ENCODE data around the gene DYNC1LI2.
A peak's percentile ranks its signal among the peaks of the same experiment; 100 is the strongest.

DYNC1LI2 gene

DNA sequence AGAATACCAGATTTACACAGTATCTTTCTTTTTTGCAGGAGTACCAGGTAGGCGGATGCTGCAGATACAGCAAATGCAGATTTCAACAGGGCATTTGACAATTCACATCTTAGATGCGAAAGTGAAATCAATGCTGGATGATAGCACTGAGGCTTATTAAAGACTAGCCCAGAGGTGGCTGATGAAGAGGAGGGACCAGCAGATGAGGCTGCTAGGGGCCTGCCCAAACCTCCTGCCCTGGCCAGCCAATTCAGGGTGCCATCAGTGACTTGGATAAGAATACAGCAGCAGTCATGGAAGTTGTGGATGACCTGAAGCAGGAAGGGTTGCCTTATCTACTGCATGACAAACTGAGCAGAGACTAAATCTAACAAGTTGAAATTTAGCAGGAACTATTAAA is 1.5 kb upstream of the DYNC1LI2 start:
- DNase-seq (ENCODE audit: low read depth) = no peak
- TF ChIP-seq, protein P1, sequence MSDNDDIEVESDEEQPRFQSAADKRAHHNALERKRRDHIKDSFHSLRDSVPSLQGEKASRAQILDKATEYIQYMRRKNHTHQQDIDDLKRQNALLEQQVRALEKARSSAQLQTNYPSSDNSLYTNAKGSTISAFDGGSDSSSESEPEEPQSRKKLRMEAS (IDR thresholded peaks at IDR 0.05; ENCODE audit: low read depth, low read length) = no peak
- TF ChIP-seq MYC (IDR thresholded peaks at IDR 0.05; ENCODE audit: low read depth, low read length) (no peak), POLR2A (IDR thresholded peaks at IDR 0.05; ENCODE audit: extremely low read depth, insufficient read length) (no peak)
- TF ChIP-seq, protein P2, sequence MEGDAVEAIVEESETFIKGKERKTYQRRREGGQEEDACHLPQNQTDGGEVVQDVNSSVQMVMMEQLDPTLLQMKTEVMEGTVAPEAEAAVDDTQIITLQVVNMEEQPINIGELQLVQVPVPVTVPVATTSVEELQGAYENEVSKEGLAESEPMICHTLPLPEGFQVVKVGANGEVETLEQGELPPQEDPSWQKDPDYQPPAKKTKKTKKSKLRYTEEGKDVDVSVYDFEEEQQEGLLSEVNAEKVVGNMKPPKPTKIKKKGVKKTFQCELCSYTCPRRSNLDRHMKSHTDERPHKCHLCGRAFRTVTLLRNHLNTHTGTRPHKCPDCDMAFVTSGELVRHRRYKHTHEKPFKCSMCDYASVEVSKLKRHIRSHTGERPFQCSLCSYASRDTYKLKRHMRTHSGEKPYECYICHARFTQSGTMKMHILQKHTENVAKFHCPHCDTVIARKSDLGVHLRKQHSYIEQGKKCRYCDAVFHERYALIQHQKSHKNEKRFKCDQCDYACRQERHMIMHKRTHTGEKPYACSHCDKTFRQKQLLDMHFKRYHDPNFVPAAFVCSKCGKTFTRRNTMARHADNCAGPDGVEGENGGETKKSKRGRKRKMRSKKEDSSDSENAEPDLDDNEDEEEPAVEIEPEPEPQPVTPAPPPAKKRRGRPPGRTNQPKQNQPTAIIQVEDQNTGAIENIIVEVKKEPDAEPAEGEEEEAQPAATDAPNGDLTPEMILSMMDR (IDR thresholded peaks at IDR 0.05; ENCODE audit: low read depth, low read length) = no peak
- no peak overlapping the region for H3K4me3 ChIP-seq (ENCODE audit: low read depth, low read length)

DNA sequence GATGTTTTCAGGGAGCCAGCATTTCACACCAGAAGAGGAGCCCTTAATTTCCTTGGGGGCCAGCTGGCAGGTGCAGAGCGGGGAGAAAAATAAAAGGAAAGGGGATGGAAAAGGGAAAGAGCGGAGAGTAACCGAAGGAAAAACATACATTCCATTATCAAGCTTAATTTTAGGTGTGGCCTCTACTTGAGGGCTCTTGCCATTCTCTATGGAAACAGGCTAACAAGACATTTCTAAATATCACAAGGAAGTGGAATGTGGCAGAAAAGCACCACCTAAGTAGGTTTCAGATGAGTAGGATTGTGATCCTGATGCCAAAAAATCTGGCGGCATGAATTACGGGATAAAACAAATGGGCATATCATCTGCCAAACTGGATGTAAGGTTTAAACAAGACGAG is 970 bp upstream of the DYNC1LI2 start:
- TF ChIP-seq, protein P2 (IDR thresholded peaks at IDR 0.05; ENCODE audit: low read depth, low read length) = no peak
- TF ChIP-seq, protein P1 (IDR thresholded peaks at IDR 0.05; ENCODE audit: low read depth, low read length) = no peak
- no peak for DNase-seq (ENCODE audit: low read depth)
- no peak overlapping the region for H3K4me3 ChIP-seq (ENCODE audit: low read depth, low read length)

DNA sequence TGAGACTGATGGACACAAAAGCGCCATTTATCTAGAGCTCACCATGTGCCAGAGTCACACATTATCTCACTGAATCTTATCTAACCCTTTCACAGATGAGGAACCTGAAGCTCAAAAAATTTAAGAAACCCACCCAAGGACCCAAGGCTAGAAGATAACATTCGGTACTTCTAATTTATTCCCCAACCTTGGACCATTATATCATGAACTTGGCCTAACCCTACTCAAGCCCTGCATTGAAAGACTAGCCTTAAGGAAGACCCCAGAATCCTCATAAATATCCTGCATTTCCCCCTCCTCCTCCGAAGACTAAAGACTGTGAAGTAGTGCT is 548 bp upstream of the DYNC1LI2 start:
- peak overlapping the region; percentile 42 for H3K4me3 ChIP-seq (ENCODE audit: low read depth, low read length)
- TF ChIP-seq MYC (IDR thresholded peaks at IDR 0.05; ENCODE audit: low read depth, low read length) = no peak
- no peak for DNase-seq (ENCODE audit: low read depth)

DNA sequence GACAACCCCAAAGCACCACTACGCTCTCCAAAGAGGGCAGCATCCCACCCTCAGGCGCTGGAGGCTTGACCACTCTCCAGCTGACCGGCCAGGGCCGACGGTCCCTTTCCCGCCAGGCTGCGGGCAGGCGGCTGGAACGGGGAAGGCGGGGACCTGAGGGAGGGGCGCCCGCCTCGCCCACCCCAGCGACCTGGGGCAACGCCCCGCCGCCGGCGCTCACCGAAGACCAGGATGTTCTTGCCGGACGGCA is 431 bp downstream of the DYNC1LI2 start:
- H3K4me3 ChIP-seq (ENCODE audit: low read depth, low read length) = peak overlapping the region; percentile 93
- peak; percentile 44 for DNase-seq (ENCODE audit: low read depth)
- TF ChIP-seq, protein P1 (IDR thresholded peaks at IDR 0.05; ENCODE audit: low read depth, low read length) = no peak
- TF ChIP-seq, protein P2 (IDR thresholded peaks at IDR 0.05; ENCODE audit: low read depth, low read length) = no peak
- TF ChIP-seq MYC (IDR thresholded peaks at IDR 0.05; ENCODE audit: low read depth, low read length) (no peak), POLR2A (IDR thresholded peaks at IDR 0.05; ENCODE audit: extremely low read depth, insufficient read length) (no peak)

DNA sequence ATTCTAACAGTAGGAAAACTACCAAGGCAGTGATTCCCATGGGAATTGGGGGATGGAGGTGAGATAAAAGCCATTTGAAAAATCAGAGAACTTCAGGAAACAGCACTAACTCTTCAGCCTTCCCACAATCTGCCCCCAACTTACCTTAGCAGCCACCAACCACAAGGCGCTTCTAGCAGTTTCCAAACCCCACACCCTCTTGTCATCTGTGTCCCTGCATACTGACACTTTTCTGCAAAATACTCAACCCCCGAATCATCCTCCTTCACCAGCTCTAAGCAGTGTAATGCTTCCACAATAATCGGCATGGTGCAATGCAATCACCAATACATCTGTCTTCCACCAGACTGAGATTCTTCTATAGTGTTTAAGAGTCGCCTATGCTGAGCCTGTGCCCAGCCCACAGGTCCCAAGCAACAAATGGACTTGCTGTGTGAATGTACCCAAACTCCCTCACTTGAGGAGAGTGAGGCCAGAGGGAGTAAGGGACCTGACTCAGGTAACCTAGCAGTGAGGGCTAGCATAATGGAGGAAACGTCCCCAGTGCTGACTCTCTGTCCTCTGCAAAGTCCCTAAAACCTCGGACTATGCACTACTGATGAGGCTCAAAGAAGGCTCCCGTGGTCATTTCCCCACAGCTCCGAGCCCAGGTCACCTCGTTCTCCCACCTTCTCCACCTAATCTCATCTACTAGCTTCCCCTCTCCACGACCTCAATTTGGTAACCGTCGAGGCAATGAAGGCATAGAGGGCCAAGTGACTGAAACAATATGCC is 943 bp downstream of the DYNC1LI2 start:
- TF ChIP-seq MYC (IDR thresholded peaks at IDR 0.05; ENCODE audit: low read depth, low read length) (no peak), POLR2A (IDR thresholded peaks at IDR 0.05; ENCODE audit: extremely low read depth, insufficient read length) (no peak)
- TF ChIP-seq, protein P1 (IDR thresholded peaks at IDR 0.05; ENCODE audit: low read depth, low read length) = no peak
- TF ChIP-seq, protein P2 (IDR thresholded peaks at IDR 0.05; ENCODE audit: low read depth, low read length) = no peak
- peak; percentile 35 for DNase-seq (ENCODE audit: low read depth)
- H3K4me3 ChIP-seq (ENCODE audit: low read depth, low read length) = peak overlapping the region; percentile 93

DNA sequence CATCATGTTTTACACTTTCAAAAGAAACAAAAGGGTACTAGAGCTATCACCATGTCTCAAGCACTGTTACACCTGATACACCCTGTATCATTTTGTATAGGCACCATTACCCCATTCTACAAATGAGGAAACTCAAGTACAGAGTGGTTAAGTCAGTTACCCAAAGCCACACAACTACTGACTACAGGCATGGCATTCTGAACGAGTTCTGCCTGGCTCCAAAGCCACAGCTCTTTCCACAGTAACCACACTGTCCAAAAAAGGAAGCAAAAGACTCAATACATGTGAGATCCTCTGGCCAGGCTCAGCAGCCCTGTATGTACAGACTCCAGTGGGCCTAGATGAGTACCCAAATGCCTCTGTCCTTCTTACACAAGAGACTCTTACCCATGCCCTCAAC is 4.7 kb downstream of the DYNC1LI2 start:
- TF ChIP-seq, protein P1 (IDR thresholded peaks at IDR 0.05; ENCODE audit: low read depth, low read length) = peak; percentile 73
- TF ChIP-seq, protein P2 (IDR thresholded peaks at IDR 0.05; ENCODE audit: low read depth, low read length) = no peak
- TF ChIP-seq POLR2A (IDR thresholded peaks at IDR 0.05; ENCODE audit: extremely low read depth, insufficient read length) = no peak
- peak; percentile 57; the same call in 1 of the 2 replicates for TF ChIP-seq MYC (IDR thresholded peaks at IDR 0.05; ENCODE audit: low read depth, low read length)
- peak overlapping the region; percentile 36 for H3K4me3 ChIP-seq (ENCODE audit: low read depth, low read length)
- DNase-seq (ENCODE audit: low read depth) = peak; percentile 99
